Right atrium auricular region (tissue), 2 donors: ENCODE results near the gene ZNF181. TPM values are rescaled to one million over a fixed set of nuclear protein-coding genes. Genes with fewer than 3 reads are reported as not detected.

Source experiments
- DNase-seq: peaks from one replicate; pipeline ENCODE4 v3.0.0-alpha.2; 2019; ENCODE audit warnings: low spot score
- H3K27ac ChIP-seq, 2 donors: fragments of 200-600 bp; sonication (generic); 1 replicate in 1 of 2; 2 replicates in 1 of 2; pipeline ENCODE4 v1.5.1; 2016 to 2019
- H3K27me3 ChIP-seq, 2 donors: fragments of 200-600 bp; sonication (generic); one replicate each; pipeline versions ENCODE4 v1.5.1 to v1.6.0; 2017 to 2019
- H3K36me3 ChIP-seq: fragments of 200-600 bp; sonication (generic); one replicate; pipeline ENCODE4 v1.5.1; 2016
- H3K4me1 ChIP-seq, 2 donors: fragments of 200-600 bp; sonication (generic); one replicate each; pipeline versions ENCODE4 v1.5.1 to v1.6.0; 2017 to 2019
- H3K4me3 ChIP-seq, 2 donors: fragments of 200-600 bp; sonication (generic); 1 replicate in 1 of 2; 2 replicates in 1 of 2; pipeline ENCODE4 v1.5.1; 2017 to 2019; ENCODE audit warnings: mild to moderate bottlenecking in 1 of 2, moderate library complexity in 1 of 2
- H3K9me3 ChIP-seq, 2 donors: fragments of 200-600 bp; sonication (generic); one replicate each; pipeline ENCODE4 v1.5.1; 2019
- total RNA-seq, 2 donors: library from RNA; depleted of rRNA; stranded (reverse); fragments of >200 nt; gene quantifications; one replicate each; pipeline ENCODE4 v1.1.0, GENCODE V29; 2016
- TF ChIP-seq, protein P1 (sequence below), 2 donors: fragments of 200-600 bp; sonication (generic); IDR thresholded peaks; one replicate each; pipeline ENCODE4 v1.5.1; 2019; ENCODE audit warnings: antibody characterized with exemption in 2 of 2

Gene ZNF181
- total RNA-seq, 2 donors from 2014 or later = 20.1 to 50.1 TPM

DNA sequence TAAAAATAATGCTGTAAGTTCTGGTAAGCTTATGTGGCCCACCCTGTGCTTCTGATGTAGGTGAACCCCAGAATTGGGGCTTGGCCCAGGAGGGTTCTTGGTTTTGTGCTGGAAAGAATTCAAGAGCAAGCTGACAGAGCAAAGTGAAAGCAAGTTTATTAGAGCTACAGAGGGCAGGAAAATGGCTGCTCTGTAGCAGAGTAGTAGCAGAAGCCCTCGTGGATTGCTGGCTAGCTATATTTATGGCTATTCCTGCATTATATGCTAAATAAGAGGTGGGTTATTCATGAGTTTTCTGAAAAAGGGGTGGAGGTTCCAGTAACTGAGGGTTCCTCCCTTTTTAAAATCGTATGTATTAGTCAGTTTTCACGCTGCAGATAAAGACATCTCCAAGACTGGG, 59.5 kb downstream of the ZNF181 start:
- H3K36me3 ChIP-seq = no peaks in the 10 kb centered on the region
- H3K9me3 ChIP-seq = no peaks in the 10 kb centered on the region
- no peaks in the 10 kb centered on the region for H3K27me3 ChIP-seq
- no peak overlapping the region for H3K27ac ChIP-seq
- no peak for DNase-seq
- TF ChIP-seq, protein P1, sequence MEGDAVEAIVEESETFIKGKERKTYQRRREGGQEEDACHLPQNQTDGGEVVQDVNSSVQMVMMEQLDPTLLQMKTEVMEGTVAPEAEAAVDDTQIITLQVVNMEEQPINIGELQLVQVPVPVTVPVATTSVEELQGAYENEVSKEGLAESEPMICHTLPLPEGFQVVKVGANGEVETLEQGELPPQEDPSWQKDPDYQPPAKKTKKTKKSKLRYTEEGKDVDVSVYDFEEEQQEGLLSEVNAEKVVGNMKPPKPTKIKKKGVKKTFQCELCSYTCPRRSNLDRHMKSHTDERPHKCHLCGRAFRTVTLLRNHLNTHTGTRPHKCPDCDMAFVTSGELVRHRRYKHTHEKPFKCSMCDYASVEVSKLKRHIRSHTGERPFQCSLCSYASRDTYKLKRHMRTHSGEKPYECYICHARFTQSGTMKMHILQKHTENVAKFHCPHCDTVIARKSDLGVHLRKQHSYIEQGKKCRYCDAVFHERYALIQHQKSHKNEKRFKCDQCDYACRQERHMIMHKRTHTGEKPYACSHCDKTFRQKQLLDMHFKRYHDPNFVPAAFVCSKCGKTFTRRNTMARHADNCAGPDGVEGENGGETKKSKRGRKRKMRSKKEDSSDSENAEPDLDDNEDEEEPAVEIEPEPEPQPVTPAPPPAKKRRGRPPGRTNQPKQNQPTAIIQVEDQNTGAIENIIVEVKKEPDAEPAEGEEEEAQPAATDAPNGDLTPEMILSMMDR (IDR thresholded peaks at IDR 0.05) = no peak
- H3K4me3 ChIP-seq = no peak overlapping the region
- no peaks in the 10 kb centered on the region for H3K4me1 ChIP-seq

DNA sequence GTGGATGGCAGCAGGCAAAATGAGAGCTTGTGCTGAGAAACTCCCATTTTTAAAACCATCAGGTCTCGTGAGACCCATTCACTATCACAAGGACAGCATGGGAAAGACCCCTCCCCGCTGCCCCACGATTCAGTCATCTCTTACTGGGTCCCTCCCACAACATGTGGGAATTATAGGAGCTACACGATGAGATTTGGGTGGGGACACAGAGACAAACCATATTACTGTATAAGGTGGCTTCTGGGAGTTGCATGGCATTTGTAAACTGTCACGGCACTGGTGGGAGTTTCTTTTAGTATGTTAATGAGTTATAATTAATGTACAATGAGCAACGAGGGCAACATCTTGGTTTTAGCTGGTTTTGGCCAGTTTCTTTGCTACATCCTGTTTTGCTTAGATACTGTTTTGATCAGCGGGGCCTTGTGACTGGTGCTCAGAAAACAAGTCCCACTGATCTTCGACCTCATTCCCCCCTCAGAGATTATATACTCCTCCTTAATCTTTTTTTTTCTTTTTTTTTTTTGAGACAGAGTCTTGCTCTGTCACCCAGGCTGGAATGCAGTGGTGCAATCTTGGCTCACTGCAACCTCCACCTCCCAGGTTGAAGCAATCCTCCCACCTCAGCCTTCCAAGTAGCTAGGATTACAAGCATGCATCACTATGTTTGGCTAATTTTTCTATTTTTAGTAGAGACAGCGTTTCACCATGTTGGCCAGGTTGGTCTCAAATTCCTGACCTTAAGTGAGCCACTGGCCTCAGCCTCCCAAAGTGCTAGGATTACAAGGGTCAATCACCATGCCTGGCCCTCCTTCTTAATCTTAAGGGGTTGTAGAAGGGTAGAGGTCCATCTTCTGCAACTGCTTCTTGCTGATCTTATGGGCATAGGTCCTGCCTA, 60.3 kb downstream of the ZNF181 start:
- no peak for DNase-seq
- H3K36me3 ChIP-seq = no peaks in the 10 kb centered on the region

More for the DNA sequence above, 60.3 kb downstream of the ZNF181 start:
- no peak overlapping the region for H3K27ac ChIP-seq
- no peaks in the 10 kb centered on the region for H3K9me3 ChIP-seq
- TF ChIP-seq, protein P1 (IDR thresholded peaks at IDR 0.05) = no peak
- no peaks in the 10 kb centered on the region for H3K27me3 ChIP-seq
- no peak overlapping the region for H3K4me3 ChIP-seq
- no peaks in the 10 kb centered on the region for H3K4me1 ChIP-seq

Other genes starting within 250 kb of the ZNF181 start
- under 1 TPM in 1 of 2 donors, not detected in 1; 0.37 TPM for gene SCGB2B2, start 57.1 kb upstream of the ZNF181 start, total RNA-seq
- gene ZNF302, start 56.6 kb upstream of the ZNF181 start, total RNA-seq = 10 to 100 TPM; 21.7 to 35.8 TPM
- 1 to 10 TPM; 2.4 to 5.5 TPM for gene ZNF599, start 39.0 kb downstream of the ZNF181 start, total RNA-seq
- 1 to 10 TPM; 1.5 to 1.7 TPM for gene ZNF30, start 192.7 kb downstream of the ZNF181 start, total RNA-seq
- 1 to 10 TPM; 4.4 to 5.9 TPM for gene ZNF792, start 230.0 kb downstream of the ZNF181 start, total RNA-seq